ENCODE data around the gene FADS3. TPM values are rescaled to one million over a fixed set of nuclear protein-coding genes. Genes with fewer than 3 reads are reported as not detected.

The FADS3 gene
- total RNA-seq, 1 donor from 2014 or later = 10.1 TPM

DNA sequence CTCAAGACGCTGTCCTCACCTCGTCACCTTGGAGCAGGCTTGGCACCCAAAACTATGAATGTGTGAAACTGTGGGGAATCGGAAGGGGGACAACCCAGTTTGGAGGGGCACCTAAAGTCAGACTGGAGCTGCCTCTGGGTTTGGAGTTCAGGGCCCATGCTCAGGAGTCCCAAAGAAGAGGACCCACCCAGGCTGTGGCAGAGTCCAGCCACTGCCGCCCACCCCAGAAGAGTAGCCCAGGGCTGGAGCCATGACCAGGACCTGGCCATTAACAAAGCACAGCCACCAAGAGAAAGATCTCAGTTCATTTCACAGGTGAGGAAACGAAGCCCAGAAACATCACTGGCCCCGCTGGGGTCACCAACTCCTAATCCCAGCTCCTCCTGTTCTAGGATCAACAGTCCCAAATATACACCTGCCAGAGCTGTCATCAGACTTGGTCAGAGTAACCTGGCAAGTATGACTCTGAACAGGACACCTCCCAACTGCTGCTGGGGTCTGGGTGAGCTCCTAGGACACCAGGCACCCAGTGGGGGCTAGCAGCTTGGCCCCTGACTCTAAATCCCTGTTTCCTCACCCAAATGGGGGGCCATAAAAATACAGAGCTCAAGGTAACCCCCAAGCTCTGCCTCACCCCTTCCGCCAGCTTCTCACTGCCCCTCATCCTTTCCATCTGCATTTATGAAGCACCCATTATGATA is 23.3 kb upstream of the FADS3 start:
- H3K4me2 ChIP-seq = no peak overlapping the region
- H3K27ac ChIP-seq = no peak overlapping the region
- H3K4me3 ChIP-seq = no peak overlapping the region
- Mint-ChIP-seq H3K4me3 (peak overlapping the region; percentile 65), H3K27ac (no peak overlapping the region), H3K27me3 (ENCODE audit: insufficient read depth, low read depth) (peaks cover 19% of the 10 kb centered on the region), H3K9me3 (no peaks in the 10 kb centered on the region), H3K4me1 (peaks cover 14% of the 10 kb centered on the region), H3K36me3 (no peaks in the 10 kb centered on the region)
- H3K27me3 ChIP-seq = peaks cover 40% of the 10 kb centered on the region
- TF ChIP-seq EZH2phosphoT487 (IDR thresholded peaks at IDR 0.05) (no peak), EZH2 (IDR thresholded peaks at IDR 0.05) (no peak)
- TF ChIP-seq, protein P1, sequence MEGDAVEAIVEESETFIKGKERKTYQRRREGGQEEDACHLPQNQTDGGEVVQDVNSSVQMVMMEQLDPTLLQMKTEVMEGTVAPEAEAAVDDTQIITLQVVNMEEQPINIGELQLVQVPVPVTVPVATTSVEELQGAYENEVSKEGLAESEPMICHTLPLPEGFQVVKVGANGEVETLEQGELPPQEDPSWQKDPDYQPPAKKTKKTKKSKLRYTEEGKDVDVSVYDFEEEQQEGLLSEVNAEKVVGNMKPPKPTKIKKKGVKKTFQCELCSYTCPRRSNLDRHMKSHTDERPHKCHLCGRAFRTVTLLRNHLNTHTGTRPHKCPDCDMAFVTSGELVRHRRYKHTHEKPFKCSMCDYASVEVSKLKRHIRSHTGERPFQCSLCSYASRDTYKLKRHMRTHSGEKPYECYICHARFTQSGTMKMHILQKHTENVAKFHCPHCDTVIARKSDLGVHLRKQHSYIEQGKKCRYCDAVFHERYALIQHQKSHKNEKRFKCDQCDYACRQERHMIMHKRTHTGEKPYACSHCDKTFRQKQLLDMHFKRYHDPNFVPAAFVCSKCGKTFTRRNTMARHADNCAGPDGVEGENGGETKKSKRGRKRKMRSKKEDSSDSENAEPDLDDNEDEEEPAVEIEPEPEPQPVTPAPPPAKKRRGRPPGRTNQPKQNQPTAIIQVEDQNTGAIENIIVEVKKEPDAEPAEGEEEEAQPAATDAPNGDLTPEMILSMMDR (IDR thresholded peaks at IDR 0.05) = no peak
- no peak overlapping the region for H2AFZ ChIP-seq (replicated peaks)
- no peaks in the 10 kb centered on the region for H3K4me1 ChIP-seq
- no peak overlapping the region for H3K9ac ChIP-seq
- no peaks in the 10 kb centered on the region for H3K36me3 ChIP-seq
- no peaks in the 10 kb centered on the region for H3F3A ChIP-seq (ENCODE audit: low read depth)
- no peaks in the 10 kb centered on the region for H3K79me2 ChIP-seq (ENCODE audit: low read depth)
- no peak for DNase-seq (ENCODE audit: low spot score)
- H3K9me3 ChIP-seq (ENCODE audit: low read depth) = no peaks in the 10 kb centered on the region
- H4K20me1 ChIP-seq (ENCODE audit: low read depth) = no peaks in the 10 kb centered on the region

GRCh38 chr11:61913699-61914395 is 22.5 kb upstream of the FADS3 start:
- H3K4me2 ChIP-seq = no peak overlapping the region

DNA sequence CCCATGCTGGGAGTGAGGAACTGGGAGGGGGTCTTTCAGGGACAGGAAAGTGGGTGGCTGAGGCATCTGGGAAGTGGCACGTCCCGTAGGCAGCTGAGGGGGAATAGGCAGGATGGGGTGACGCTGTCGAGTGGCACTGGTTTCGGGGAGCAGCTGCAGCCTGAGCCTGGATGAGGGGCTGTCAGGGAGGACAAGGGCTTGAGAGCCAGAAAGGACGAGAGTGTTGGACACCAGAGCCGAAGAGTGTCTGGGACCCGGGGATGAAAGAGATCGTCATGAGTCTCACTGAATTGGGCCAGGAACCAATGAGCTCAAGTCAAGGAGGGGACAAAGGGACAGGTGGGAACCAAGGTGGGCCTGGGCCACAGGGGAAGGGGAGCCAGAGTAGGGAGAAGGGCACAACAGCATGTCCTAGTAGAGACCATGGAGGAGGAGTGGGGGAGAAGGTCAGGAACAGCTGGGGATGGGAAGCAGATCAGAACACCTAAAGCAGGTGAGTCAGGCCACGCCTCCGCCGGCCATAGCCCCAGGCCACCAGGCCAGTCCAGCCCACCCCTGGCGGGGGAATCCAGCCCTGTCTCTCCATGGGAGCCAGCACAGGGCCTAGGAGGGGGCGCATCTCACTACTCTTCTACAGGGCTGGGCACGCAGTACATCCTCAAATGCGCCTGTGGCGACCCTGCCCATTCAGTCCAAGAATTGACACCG is 21.8 kb upstream of the FADS3 start:
- Histone ChIP-seq H3K27me3 (peaks cover 25% of the 10 kb centered on the region), H3K27ac (no peak overlapping the region), H3F3A (ENCODE audit: low read depth) (no peaks in the 10 kb centered on the region), H2AFZ (replicated peaks) (no peak overlapping the region), H3K9me3 (ENCODE audit: low read depth) (no peaks in the 10 kb centered on the region), H3K4me1 (no peaks in the 10 kb centered on the region), H3K9ac (no peak overlapping the region), H3K36me3 (no peaks in the 10 kb centered on the region), H4K20me1 (ENCODE audit: low read depth) (no peaks in the 10 kb centered on the region), H3K4me2 (no peak overlapping the region), H3K4me3 (no peak overlapping the region), H3K79me2 (ENCODE audit: low read depth) (no peaks in the 10 kb centered on the region)
- Mint-ChIP-seq H3K4me1 (peaks cover 11% of the 10 kb centered on the region), H3K36me3 (no peaks in the 10 kb centered on the region), H3K9me3 (no peaks in the 10 kb centered on the region), H3K27me3 (ENCODE audit: insufficient read depth, low read depth) (peaks cover 11% of the 10 kb centered on the region), H3K4me3 (peak overlapping the region; percentile 9), H3K27ac (no peak overlapping the region)
- TF ChIP-seq EZH2phosphoT487 (IDR thresholded peaks at IDR 0.05) = no peak
- TF ChIP-seq, protein P1 (IDR thresholded peaks at IDR 0.05) = no peak
- TF ChIP-seq EZH2 (IDR thresholded peaks at IDR 0.05) = no peak
- no peak for DNase-seq (ENCODE audit: low spot score)

More at GRCh38 chr11:61913699-61914395, 22.5 kb upstream of the FADS3 start:
- Histone ChIP-seq H3K27me3 (peaks cover 32% of the 10 kb centered on the region), H3K9me3 (ENCODE audit: low read depth) (no peaks in the 10 kb centered on the region), H2AFZ (replicated peaks) (no peak overlapping the region), H3K4me1 (no peaks in the 10 kb centered on the region), H3F3A (ENCODE audit: low read depth) (no peaks in the 10 kb centered on the region), H3K27ac (no peak overlapping the region), H4K20me1 (ENCODE audit: low read depth) (no peaks in the 10 kb centered on the region), H3K36me3 (no peaks in the 10 kb centered on the region), H3K79me2 (ENCODE audit: low read depth) (no peaks in the 10 kb centered on the region), H3K4me3 (no peak overlapping the region), H3K9ac (no peak overlapping the region)
- Mint-ChIP-seq H3K4me1 (peaks cover 12% of the 10 kb centered on the region), H3K27ac (no peak overlapping the region), H3K27me3 (ENCODE audit: insufficient read depth, low read depth) (peaks cover 17% of the 10 kb centered on the region), H3K4me3 (peak overlapping the region; percentile 65), H3K36me3 (no peaks in the 10 kb centered on the region), H3K9me3 (no peaks in the 10 kb centered on the region)
- TF ChIP-seq EZH2 (IDR thresholded peaks at IDR 0.05) (no peak), EZH2phosphoT487 (IDR thresholded peaks at IDR 0.05) (no peak)
- TF ChIP-seq, protein P1 (IDR thresholded peaks at IDR 0.05) = no peak
- DNase-seq (ENCODE audit: low spot score) = no peak
